Uterus (tissue), 4 donors: ENCODE measurements around the gene FRMD5. TPM values are rescaled to one million over a fixed set of nuclear protein-coding genes. Genes with fewer than 3 reads are reported as not detected.
"Not testable (repeated sequence)": the region's sequence is repeated elsewhere in the genome, so short reads cannot be mapped to it uniquely, and the experiment has no call there.

Source experiments
- DNase-seq, 2 donors: peaks; one replicate each; pipeline ENCODE4 v3.0.0-alpha.2; 2019 to 2020
- H3K27ac ChIP-seq, 2 donors: fragments of 200-600 bp; sonication (generic); 1 replicate in 1 of 2; 2 replicates in 1 of 2; pipeline ENCODE4 v1.5.1; 2016 to 2018
- H3K27me3 ChIP-seq, 2 donors: fragments of 200-600 bp; sonication (generic); one replicate each; pipeline ENCODE4 v1.5.1; 2018 to 2019; ENCODE audit warnings: control low read depth in 1 of 2
- H3K36me3 ChIP-seq, 2 donors: fragments of 200-600 bp; sonication (generic); one replicate each; pipeline ENCODE4 v1.5.1; 2019; ENCODE audit warnings: control low read depth in 1 of 2
- H3K4me1 ChIP-seq, 2 donors: fragments of 200-600 bp; sonication (generic); one replicate each; pipeline ENCODE4 v1.5.1; 2018 to 2019; ENCODE audit warnings: control low read depth in 1 of 2
- H3K4me3 ChIP-seq, 2 donors: fragments of 200-600 bp; sonication (generic); 1 replicate in 1 of 2; 2 replicates in 1 of 2; pipeline ENCODE4 v1.5.1; 2018 to 2019; ENCODE audit warnings: mild to moderate bottlenecking in 1 of 2
- H3K9me3 ChIP-seq, 2 donors: fragments of 200-600 bp; sonication (generic); one replicate each; pipeline ENCODE4 v1.5.1; 2019; ENCODE audit warnings: control low read depth in 1 of 2
- POLR2A ChIP-seq, 2 donors: fragments of 450-650 bp; IDR thresholded peaks; one replicate each; pipeline ENCODE4 v1.6.1; 2016; ENCODE audit warnings: antibody characterized with exemption in 2 of 2, mild to moderate bottlenecking in 1 of 2, moderate library complexity in 1 of 2
- intact Hi-C: fragments of 100-400 bp; cut with DNase I; formaldehyde crosslinking; loops from one replicate; pipeline ENCODE4 v1.15.1; 2023; ENCODE audit warnings: low total_unique reads
- total RNA-seq, 4 donors: library from RNA; depleted of rRNA in 3 of 4; stranded (reverse); fragments of >200 nt in 3 of 4; gene quantifications; one replicate each; pipeline versions ENCODE4 v1.1.0 to v1.2.4, GENCODE V29; 2014 to 2023
- TF ChIP-seq, protein P1 (sequence below), 4 experiments: fragments of 200-600 bp in 2 of 4; fragments of 450-650 bp in 2 of 4; sonication (generic) in 2 of 4; IDR thresholded peaks; one replicate each; pipeline ENCODE4 v1.5.1; 2016 to 2019; ENCODE audit warnings: antibody characterized with exemption in 4 of 4, mild to moderate bottlenecking in 2 of 4, moderate library complexity in 1 of 4
- donor health status: DM: yes; HTN: yes; CAD: no.

FRMD5 gene
- total RNA-seq, 4 donors from 2014 or later, result 0.37 to 1.0 TPM; not detected in 2

DNA sequence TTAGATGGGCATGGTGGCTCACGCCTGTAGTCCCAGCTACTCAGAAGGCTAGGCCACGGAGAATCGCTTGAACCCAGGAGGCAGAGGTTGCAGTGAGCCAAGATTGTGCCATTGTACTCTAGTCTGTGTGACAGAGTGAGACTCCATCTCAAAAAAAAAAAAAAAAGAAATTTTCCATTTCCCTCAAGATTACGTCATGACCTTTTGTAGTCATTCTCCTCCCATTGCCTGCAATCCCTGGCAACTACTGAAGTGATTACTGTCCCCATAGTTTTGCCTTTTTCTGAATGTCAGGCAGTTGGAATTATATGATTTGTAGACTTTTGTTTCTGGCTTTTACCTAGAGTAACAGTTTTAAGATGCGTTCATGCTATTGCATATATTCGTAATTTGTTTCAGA, 340.3 kb downstream of the FRMD5 start:
- Histone ChIP-seq H3K4me1 (no peaks in the 10 kb centered on the region), H3K9me3 (no peaks in the 10 kb centered on the region), H3K27me3 (no peaks in the 10 kb centered on the region), H3K27ac (no peak overlapping the region), H3K4me3 (no peak overlapping the region), H3K36me3 (no peaks in the 10 kb centered on the region)
- intact Hi-C loops, result no loop called here
- TF ChIP-seq, protein P1, sequence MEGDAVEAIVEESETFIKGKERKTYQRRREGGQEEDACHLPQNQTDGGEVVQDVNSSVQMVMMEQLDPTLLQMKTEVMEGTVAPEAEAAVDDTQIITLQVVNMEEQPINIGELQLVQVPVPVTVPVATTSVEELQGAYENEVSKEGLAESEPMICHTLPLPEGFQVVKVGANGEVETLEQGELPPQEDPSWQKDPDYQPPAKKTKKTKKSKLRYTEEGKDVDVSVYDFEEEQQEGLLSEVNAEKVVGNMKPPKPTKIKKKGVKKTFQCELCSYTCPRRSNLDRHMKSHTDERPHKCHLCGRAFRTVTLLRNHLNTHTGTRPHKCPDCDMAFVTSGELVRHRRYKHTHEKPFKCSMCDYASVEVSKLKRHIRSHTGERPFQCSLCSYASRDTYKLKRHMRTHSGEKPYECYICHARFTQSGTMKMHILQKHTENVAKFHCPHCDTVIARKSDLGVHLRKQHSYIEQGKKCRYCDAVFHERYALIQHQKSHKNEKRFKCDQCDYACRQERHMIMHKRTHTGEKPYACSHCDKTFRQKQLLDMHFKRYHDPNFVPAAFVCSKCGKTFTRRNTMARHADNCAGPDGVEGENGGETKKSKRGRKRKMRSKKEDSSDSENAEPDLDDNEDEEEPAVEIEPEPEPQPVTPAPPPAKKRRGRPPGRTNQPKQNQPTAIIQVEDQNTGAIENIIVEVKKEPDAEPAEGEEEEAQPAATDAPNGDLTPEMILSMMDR (IDR thresholded peaks at IDR 0.05), result no peak
- TF ChIP-seq POLR2A (IDR thresholded peaks at IDR 0.05), result no peak
- DNase-seq, result no peak

DNA sequence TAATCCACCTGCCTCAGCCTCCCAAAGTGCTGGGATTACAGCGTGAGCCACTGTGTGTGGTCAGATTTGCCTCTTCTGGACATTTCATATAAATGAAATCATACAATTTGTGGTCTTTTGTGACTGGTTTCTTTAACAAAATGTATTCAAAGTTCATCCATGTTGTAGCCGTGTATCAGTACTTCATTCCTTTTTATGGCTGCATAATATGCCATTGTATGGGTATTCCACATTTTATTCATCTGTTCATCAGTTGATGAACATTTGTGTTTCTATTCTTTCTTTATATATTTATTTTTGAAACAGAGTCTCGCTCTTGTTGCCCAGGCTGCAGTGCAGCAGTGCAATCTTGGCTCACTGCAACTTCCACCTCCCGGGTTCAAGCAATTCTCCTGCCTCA, 342.5 kb downstream of the FRMD5 start:
- TF ChIP-seq, protein P1 (IDR thresholded peaks at IDR 0.05), result no peak
- no peak for TF ChIP-seq POLR2A (IDR thresholded peaks at IDR 0.05)
- no peaks in the 10 kb centered on the region for H3K27me3 ChIP-seq
- no peaks in the 10 kb centered on the region for H3K4me1 ChIP-seq
- H3K9me3 ChIP-seq, result no peaks in the 10 kb centered on the region
- no peaks in the 10 kb centered on the region for H3K36me3 ChIP-seq
- H3K4me3 ChIP-seq, result no peak overlapping the region
- intact Hi-C loops, result no loop called here
- no peak overlapping the region for H3K27ac ChIP-seq
- DNase-seq, result no peak

DNA sequence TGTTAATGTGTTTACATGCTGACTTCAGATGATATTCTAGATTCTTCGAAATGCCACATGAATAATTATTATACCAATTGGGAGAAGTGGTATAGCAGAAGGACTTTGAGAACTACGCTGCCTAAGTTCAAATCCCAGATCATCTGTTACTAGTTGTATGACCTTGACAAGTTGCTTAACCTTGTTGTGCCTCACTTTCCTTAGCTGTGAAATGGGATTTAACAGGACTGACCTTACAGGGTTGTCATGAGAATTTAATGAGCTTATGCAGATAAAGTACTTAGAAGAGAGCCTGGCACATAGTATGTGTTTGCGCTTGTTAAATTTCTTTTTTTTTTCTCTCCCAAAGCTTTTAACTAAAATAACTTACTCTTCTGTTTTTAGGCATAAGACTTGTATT, 343.8 kb downstream of the FRMD5 start:
- H3K27ac ChIP-seq, result no peak overlapping the region
- intact Hi-C loops, result no loop called here
- no peaks in the 10 kb centered on the region for H3K4me1 ChIP-seq
- TF ChIP-seq, protein P1 (IDR thresholded peaks at IDR 0.05), result no peak
- TF ChIP-seq POLR2A (IDR thresholded peaks at IDR 0.05), result no peak
- H3K36me3 ChIP-seq, result no peaks in the 10 kb centered on the region
- no peak overlapping the region for H3K4me3 ChIP-seq
- no peaks in the 10 kb centered on the region for H3K9me3 ChIP-seq
- no peak for DNase-seq
- no peaks in the 10 kb centered on the region for H3K27me3 ChIP-seq

DNA sequence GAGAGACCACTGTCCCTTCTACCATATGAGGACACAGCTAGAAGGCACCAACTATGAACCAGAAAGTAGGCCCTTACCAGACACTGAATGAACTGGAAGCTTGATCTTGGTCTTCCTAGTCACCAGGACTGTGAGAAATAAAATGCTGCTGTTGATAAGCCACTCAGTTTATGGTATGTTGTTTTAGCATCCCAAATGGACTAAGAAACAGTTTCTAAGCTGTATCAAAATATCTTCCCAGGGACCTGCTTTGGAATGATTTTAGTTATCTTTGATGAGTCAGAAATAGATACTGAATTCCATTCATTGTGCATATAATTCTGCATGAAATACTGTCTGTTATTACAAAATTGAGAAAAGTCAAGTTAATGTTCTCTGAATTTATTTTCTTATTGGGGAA, 349.6 kb downstream of the FRMD5 start:
- no peak for DNase-seq
- no peaks in the 10 kb centered on the region for H3K27me3 ChIP-seq
- no peaks in the 10 kb centered on the region for H3K9me3 ChIP-seq
- intact Hi-C loops, result no loop called here
- no peaks in the 10 kb centered on the region for H3K36me3 ChIP-seq
- H3K4me3 ChIP-seq, result no peak overlapping the region
- H3K27ac ChIP-seq, result no peak overlapping the region
- TF ChIP-seq, protein P1 (IDR thresholded peaks at IDR 0.05), result no peak
- TF ChIP-seq POLR2A (IDR thresholded peaks at IDR 0.05), result no peak
- no peaks in the 10 kb centered on the region for H3K4me1 ChIP-seq

DNA sequence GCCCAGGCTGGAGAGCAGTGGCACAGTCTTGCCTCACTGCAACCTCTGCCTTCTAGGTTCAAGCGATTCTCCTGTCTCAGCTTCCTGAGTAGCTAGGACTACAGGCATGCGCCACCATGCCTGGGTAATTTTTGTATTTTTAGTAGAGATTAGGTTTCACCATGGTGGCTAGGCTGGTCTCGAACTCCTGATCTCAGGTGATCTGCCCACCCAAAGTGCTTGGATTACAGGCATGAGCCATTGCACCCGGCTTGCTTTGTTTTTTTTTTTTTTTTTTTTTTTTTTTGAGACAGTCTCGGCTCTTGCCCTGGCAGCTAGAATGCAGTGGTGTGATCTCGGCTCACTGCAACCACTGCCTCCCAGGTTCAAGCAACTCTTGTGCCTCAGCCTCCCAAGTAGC, 362.6 kb downstream of the FRMD5 start:
- H3K4me1 ChIP-seq, H3K36me3 ChIP-seq, H3K9me3 ChIP-seq, DNase-seq, H3K27ac ChIP-seq, intact Hi-C loops, H3K27me3 ChIP-seq, H3K4me3 ChIP-seq: not testable (repeated sequence)

DNA sequence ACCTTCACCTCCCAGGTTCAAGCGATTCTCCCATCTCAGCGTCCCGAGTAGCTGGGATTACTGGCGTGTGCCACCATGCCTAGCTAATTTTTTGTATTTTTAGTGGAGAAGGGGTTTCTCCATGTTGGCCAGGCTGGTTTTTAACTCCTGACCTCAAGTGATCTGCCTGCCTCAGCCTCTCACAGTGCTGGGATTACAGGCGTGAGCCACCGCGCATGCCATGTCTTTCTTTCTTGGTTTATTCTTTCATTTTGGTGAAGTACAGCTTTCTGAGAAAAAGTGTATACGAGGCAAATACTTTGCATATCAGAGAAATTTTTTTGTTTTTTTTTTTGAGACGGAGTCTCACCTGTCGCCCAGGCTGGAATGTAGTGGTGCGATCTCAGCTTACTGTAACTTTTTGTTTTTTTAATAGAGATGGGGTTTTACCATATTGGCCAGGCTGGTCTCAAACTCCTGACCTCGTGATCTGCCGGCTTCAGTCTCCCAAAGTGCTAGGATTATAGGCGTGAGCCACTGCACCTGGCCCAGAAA, 363.5 kb downstream of the FRMD5 start:
- H3K27ac ChIP-seq, intact Hi-C loops, H3K36me3 ChIP-seq, H3K27me3 ChIP-seq, H3K4me3 ChIP-seq, DNase-seq, H3K4me1 ChIP-seq, H3K9me3 ChIP-seq: not testable (repeated sequence)

DNA sequence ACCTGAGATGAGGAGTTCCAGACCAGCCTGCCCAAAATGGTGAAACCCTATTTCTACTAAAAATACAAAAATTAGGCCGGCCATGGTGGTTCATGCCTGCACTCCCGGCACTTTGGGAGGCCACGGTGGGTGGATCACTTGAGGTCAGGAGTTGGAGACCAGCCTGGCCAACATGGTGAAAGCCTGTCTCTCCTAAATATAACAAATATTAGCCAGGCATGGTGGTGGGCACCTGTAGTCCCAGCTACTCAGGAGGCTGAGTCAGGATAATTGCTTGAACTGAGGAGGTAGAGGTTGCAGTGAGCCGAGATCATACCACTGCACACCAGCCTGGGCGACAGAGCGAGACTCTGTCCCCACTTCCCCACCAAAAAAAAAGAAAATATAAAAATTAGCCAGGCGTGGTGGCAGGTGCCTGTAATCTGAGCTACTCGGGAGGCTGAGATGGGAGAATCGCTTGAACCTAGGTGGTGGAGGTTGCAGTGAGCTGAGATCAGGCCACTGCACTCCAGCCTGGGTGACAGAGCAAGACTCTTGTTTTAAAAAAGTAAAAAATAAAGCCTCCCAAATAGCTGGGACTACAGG, 364.3 kb downstream of the FRMD5 start:
- H3K9me3 ChIP-seq, H3K27ac ChIP-seq, H3K4me3 ChIP-seq, H3K36me3 ChIP-seq, DNase-seq, intact Hi-C loops, H3K27me3 ChIP-seq: not testable (repeated sequence)
- H3K4me1 ChIP-seq, result peaks cover 0 to 13% of the 10 kb centered on the region in 2 donors

DNA sequence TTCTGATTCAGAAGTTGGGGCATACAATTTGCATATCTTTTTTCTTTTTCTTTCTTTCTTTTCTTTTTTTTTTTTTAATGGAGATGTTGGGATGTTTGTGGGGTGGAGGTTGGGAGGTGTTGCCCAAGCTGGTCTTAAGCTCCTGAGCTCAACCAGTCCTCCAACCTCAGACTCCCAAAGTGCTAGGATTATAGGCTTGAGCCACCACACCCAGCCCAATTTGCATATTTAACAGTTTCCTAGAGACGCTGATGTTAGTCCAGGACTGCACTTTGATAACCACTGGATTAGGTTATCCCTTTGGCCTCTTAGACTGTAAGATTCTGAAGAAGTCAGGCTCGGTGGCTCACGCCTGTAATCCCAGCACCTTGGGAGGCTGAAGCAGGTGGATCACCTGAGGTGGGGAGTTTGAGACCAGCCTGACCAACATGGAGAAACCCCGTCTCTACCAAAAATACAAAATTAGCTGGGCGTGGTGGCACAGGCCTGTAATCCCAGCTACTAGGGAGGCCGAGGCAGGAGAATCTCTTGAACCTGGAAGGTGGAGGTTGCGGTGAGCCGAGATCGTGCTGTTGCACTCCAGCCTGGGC, 365.0 kb downstream of the FRMD5 start:
- H3K9me3 ChIP-seq, H3K27ac ChIP-seq, H3K36me3 ChIP-seq, intact Hi-C loops, H3K4me3 ChIP-seq, H3K27me3 ChIP-seq, DNase-seq: not testable (repeated sequence)
- peaks cover 0 to 13% of the 10 kb centered on the region in 2 donors for H3K4me1 ChIP-seq
